Left lobe of liver (tissue), 2 donors: ENCODE results near the gene SLC2A3. TPM values are rescaled to one million over a fixed set of nuclear protein-coding genes. Genes with fewer than 3 reads are reported as not detected.
"Not testable (repeated sequence)": the region's sequence is repeated elsewhere in the genome, so short reads cannot be mapped to it uniquely, and the experiment has no call there.

Source experiments
- ATAC-seq: fragments of 200-7000 bp; cut with Tn5 transposase; one replicate; pipeline ENCODE4 v1.9.1; 2020; ENCODE audit warnings: mild to moderate bottlenecking, moderate library complexity
- DNase-seq: peaks from one replicate; pipeline ENCODE4 v3.0.0-alpha.2; 2020; ENCODE audit warnings: low spot score
- total RNA-seq: library from RNA; stranded (reverse); gene quantifications from one replicate; pipeline ENCODE4 v1.2.1, GENCODE V29; 2021
- donor health status: DM: no; HTN: no; CAD: no; lungs with moderate emphysema.
- donor health status: DM: no; HTN: yes; CAD: no.

The SLC2A3 gene
- total RNA-seq, 1 donor from 2014 or later = 9.4 TPM

GRCh38 chr12:7953912-7954311, 17.9 kb upstream of the SLC2A3 start:
- ATAC-seq, DNase-seq: not testable (repeated sequence)

- ATAC-seq (no peak), DNase-seq (no peak)
These were observed 15.7 kb upstream of the SLC2A3 start for GRCh38 chr12:7951671-7952070.

- DNase-seq, ATAC-seq: not testable (repeated sequence)
These were observed 14.4 kb upstream of the SLC2A3 start for GRCh38 chr12:7950230-7950943.

GRCh38 chr12:7948589-7949260, 12.7 kb upstream of the SLC2A3 start:
- DNase-seq = no peak
- no peak for ATAC-seq

- no peak for DNase-seq
- ATAC-seq = no peak
These were observed 11.0 kb upstream of the SLC2A3 start for GRCh38 chr12:7947011-7947410.

GRCh38 chr12:7944760-7945159, 8.8 kb upstream of the SLC2A3 start:
- not testable (repeated sequence) for ATAC-seq
- peak; percentile 28 for DNase-seq

- no peak for ATAC-seq
- DNase-seq = no peak
These were observed 4.9 kb upstream of the SLC2A3 start for GRCh38 chr12:7940906-7941305.

- DNase-seq (no peak), ATAC-seq (no peak)
These were observed 2.0 kb upstream of the SLC2A3 start for GRCh38 chr12:7937833-7938506.

GRCh38 chr12:7934889-7935492, 996 bp downstream of the SLC2A3 start:
- DNase-seq = no peak
- ATAC-seq = no peak

GRCh38 chr12:7934091-7934888, 1.7 kb downstream of the SLC2A3 start:
- no peak for DNase-seq
- ATAC-seq = no peak

GRCh38 chr12:7933255-7933726, 2.7 kb downstream of the SLC2A3 start:
- DNase-seq (peak; percentile 61), ATAC-seq (peak; percentile 96)

- DNase-seq, ATAC-seq: not testable (repeated sequence)
These were observed 3.3 kb downstream of the SLC2A3 start for GRCh38 chr12:7932599-7933240.

GRCh38 chr12:7929083-7929792, 6.7 kb downstream of the SLC2A3 start:
- no peak for DNase-seq

GRCh38 chr12:7927470-7927869, 8.5 kb downstream of the SLC2A3 start:
- ATAC-seq = no peak
- no peak for DNase-seq

More at GRCh38 chr12:7929083-7929792, 6.7 kb downstream of the SLC2A3 start:
- ATAC-seq = peak; percentile 11

GRCh38 chr12:7926068-7926666, 9.8 kb downstream of the SLC2A3 start:
- DNase-seq, ATAC-seq: not testable (repeated sequence)

- ATAC-seq (no peak), DNase-seq (no peak)
These were observed 12.4 kb downstream of the SLC2A3 start for GRCh38 chr12:7923241-7924236.

GRCh38 chr12:7921181-7921580, 14.8 kb downstream of the SLC2A3 start:
- not testable (repeated sequence) for DNase-seq, ATAC-seq

- DNase-seq, ATAC-seq: not testable (repeated sequence)
These were observed 17.8 kb downstream of the SLC2A3 start for GRCh38 chr12:7918268-7918590.
